HepG2 (cell line): ENCODE results near the gene TRAF4. TPM values are rescaled to one million over a fixed set of nuclear protein-coding genes. Genes with fewer than 3 reads are reported as not detected.

Source experiments
- ATAC-seq: fragments of 200-7000 bp; cut with Tn5 transposase; 3 replicates; pipeline ENCODE4 v1.9.1; 2020; ENCODE audit warnings: mild to moderate bottlenecking, moderate library complexity
- BruUV-seq: library from RNA; stranded (reverse); fragments of 400-500 nt; replicated peaks from 2 replicates; lab custom pipeline; 2021; lab: Mats Ljungman, UMichigan
- CTCF ChIA-PET: fragments of 300-600 bp; formaldehyde crosslinking; extraction: SDS; loops from one replicate; lab custom pipeline; 2021; ENCODE audit warnings: low total read pairs, inconsistent platforms, low intra/inter-chr PET ratio; lab: Yijun Ruan, JAX
- POLR2A ChIA-PET: fragments of 350-600 bp; sonication (Branson Sonifier 250); formaldehyde crosslinking; loops from one replicate; lab custom pipeline; 2020; ENCODE audit warnings: antibody characterized with exemption, inconsistent platforms; lab: Yijun Ruan, JAX
- DNase-seq: peaks from one replicate; pipeline ENCODE4 v3.0.0-alpha.2; 2015; ENCODE audit warnings: low spot score
- FAIRE-seq: peaks from 3 replicates; lab custom pipeline; 2011; peaks lifted over from hg19 to GRCh38; lab: Jason Lieb, UNC
- H2AFZ ChIP-seq: one replicate; pipeline ENCODE4 v1.6.1; 2011; ENCODE audit warnings: low read length, inconsistent platforms
- H3K27ac ChIP-seq: fragments of 300-600 bp; 3 replicates; pipeline ENCODE4 v1.8.0; 2011; ENCODE audit warnings: mixed run types, mild to moderate bottlenecking, mixed read lengths, low read length, inconsistent platforms; ENCODE audit not compliant: insufficient read depth; ENCODE audit errors: extremely low read length
- H3K27me3 ChIP-seq, 2 experiments: fragments of 200-600 bp in 1 of 2; 2 replicates in 1 of 2; 3 replicates in 1 of 2; pipeline versions ENCODE4 v1.6.0 to v1.8.0; 2011; ENCODE audit warnings: low read length in 2 of 2, mild to moderate bottlenecking in 2 of 2, moderate library complexity in 2 of 2, inconsistent platforms in 1 of 2; ENCODE audit not compliant: insufficient read depth in 2 of 2, control insufficient read depth in 1 of 2
- H3K36me3 ChIP-seq, 2 experiments: fragments of 200-600 bp in 1 of 2; replicated peaks in 1 of 2; 2 replicates in 1 of 2; 3 replicates in 1 of 2; pipeline versions ENCODE4 v1.5.1 to v1.8.0; 2011; ENCODE audit warnings: low read length in 2 of 2, inconsistent platforms in 1 of 2; ENCODE audit not compliant: insufficient read depth in 2 of 2, control insufficient read depth in 1 of 2
- H3K4me1 ChIP-seq: 2 replicates; pipeline ENCODE4 v1.5.1; 2012; ENCODE audit warnings: low read length, inconsistent platforms; ENCODE audit not compliant: insufficient read depth
- H3K4me2 ChIP-seq: 2 replicates; pipeline ENCODE4 v1.6.0; 2011; ENCODE audit warnings: low read depth, low read length, inconsistent platforms
- H3K4me3 ChIP-seq, 3 experiments: fragments of 200-600 bp in 1 of 3; sonication (generic), shearing (Covaris generic) in 1 of 3; replicated peaks in 1 of 3; 2 replicates each; pipeline ENCODE4 v1.5.1; 2011 to 2016; ENCODE audit warnings: low read length in 3 of 3, inconsistent platforms in 2 of 3, low read depth in 2 of 3, mild to moderate bottlenecking in 2 of 3, control low read depth in 1 of 3, mixed read lengths in 1 of 3; ENCODE audit not compliant: insufficient read depth in 1 of 3
- H3K79me2 ChIP-seq: one replicate; pipeline ENCODE4 v1.6.1; 2011; ENCODE audit warnings: low read length, inconsistent platforms; ENCODE audit not compliant: insufficient read depth
- H3K9ac ChIP-seq: 2 replicates; pipeline ENCODE4 v1.6.0; 2011; ENCODE audit warnings: mild to moderate bottlenecking, low read depth, low read length, inconsistent platforms; ENCODE audit not compliant: insufficient read depth
- H3K9me3 ChIP-seq: 2 replicates; pipeline ENCODE4 v1.5.1; 2012; ENCODE audit warnings: mild to moderate bottlenecking, low read length
- H4K20me1 ChIP-seq: 2 replicates; pipeline ENCODE4 v1.6.0; 2011; ENCODE audit warnings: inconsistent platforms, mild to moderate bottlenecking, low read length, moderate library complexity; ENCODE audit not compliant: insufficient read depth
- ARNT ChIP-seq: fragments of 450-650 bp; IDR thresholded peaks from 2 replicates; pipeline ENCODE4 v1.6.1; 2017
- E2F2 ChIP-seq: sonication (generic); formaldehyde crosslinking; IDR thresholded peaks from 2 replicates; pipeline ENCODE4 v1.4.0; 2020; ENCODE audit warnings: missing genetic modification reagents, borderline replicate concordance
- ERF ChIP-seq: IDR thresholded peaks from 2 replicates; pipeline ENCODE4 v1.6.1; 2018; ENCODE audit warnings: missing biosample characterization, missing genetic modification reagents
- ESRRA ChIP-seq: sonication (generic); formaldehyde crosslinking; IDR thresholded peaks from 2 replicates; pipeline ENCODE4 v1.5.1; 2020; ENCODE audit warnings: mild to moderate bottlenecking, low read depth, missing genetic modification reagents
- JUNB ChIP-seq: sonication (generic); formaldehyde crosslinking; IDR thresholded peaks from 2 replicates; pipeline ENCODE4 v1.8.0; 2022; ENCODE audit warnings: missing genetic modification reagents, mild to moderate bottlenecking, borderline replicate concordance
- SETDB1 ChIP-seq: sonication (generic); formaldehyde crosslinking; IDR thresholded peaks from 2 replicates; pipeline ENCODE4 v1.5.1; 2020; ENCODE audit warnings: missing genetic modification reagents, mild to moderate bottlenecking, borderline replicate concordance
- ZBTB43 ChIP-seq: sonication (generic); formaldehyde crosslinking; conservative IDR thresholded peaks from 2 replicates; pipeline ENCODE4 v1.4.0; 2020; ENCODE audit warnings: missing genetic modification reagents
- ZNF747 ChIP-seq: sonication (generic); formaldehyde crosslinking; IDR thresholded peaks from 2 replicates; pipeline ENCODE4 v1.8.1; 2023; ENCODE audit warnings: missing genetic modification reagents, mild to moderate bottlenecking, borderline replicate concordance
- ZSCAN31 ChIP-seq: sonication (generic); formaldehyde crosslinking; IDR thresholded peaks from 2 replicates; pipeline ENCODE4 v1.5.0; 2020; ENCODE audit warnings: low read depth, mild to moderate bottlenecking, missing genetic modification reagents
- ZZZ3 ChIP-seq: sonication (generic); formaldehyde crosslinking; IDR thresholded peaks from 2 replicates; pipeline ENCODE4 v1.4.0; 2020; ENCODE audit warnings: missing genetic modification reagents, mild to moderate bottlenecking, borderline replicate concordance
- WGBS: methylation state at CpG from one replicate; pipeline ENCODE4 v1.1.6; 2017; ENCODE audit warnings: low lambda C conversion rate; 5-methylcytosine and 5-hydroxymethylcytosine counted together
- in situ Hi-C: cut with HindIII; loops from 2 replicates; pipeline ENCODE4 v1.10.0; 2017; ENCODE audit warnings: low pct_unique_long_range_greater_than_20kb; ENCODE audit not compliant: extremely low pct_ligation_motif_present
- intact Hi-C: fragments of 100-400 bp; cut with micrococcal nuclease; formaldehyde crosslinking; loops from one replicate; pipeline ENCODE4 v1.10.0; 2022; ENCODE audit not compliant: unreplicated experiment
- polyA plus RNA-seq, 8 experiments: library from polyadenylated mRNA; depleted of rRNA in 3 of 8; stranded (reverse) in 7 of 8; unstranded in 1 of 8; fragments of >200 nt; fragmentation: Illumina TruSeq in 4 of 8; extraction: Trizol in 4 of 8; gene quantifications; 2 replicates each; pipeline versions ENCODE4 v1.2.1 to v1.2.3, GENCODE V29; 2011 to 2016; ENCODE audit warnings: low read depth in 4 of 8, missing spikeins in 1 of 8, mixed read lengths in 1 of 8; ENCODE audit not compliant: insufficient read depth in 1 of 8
- total RNA-seq, 5 experiments: library from RNA; depleted of rRNA; stranded (reverse); fragments of >200 nt; fragmentation: Illumina TruSeq; extraction: Trizol; gene quantifications; 2 replicates each; pipeline ENCODE4 v1.2.3, GENCODE V29; 2016; ENCODE audit warnings: low read depth in 1 of 5

TRAF4 gene
- total and polyA plus RNA-seq, 2 of the 13 experiments (the other 11 are each of a cell fraction or from before 2014, with no cell fraction given): 86.0 to 89.9 TPM

GRCh38 chr17:28728364-28729200, 15.2 kb upstream of the TRAF4 start, which contains the start of gene NEK8 (continued):
- TF ChIP-seq ZBTB43: no peak; the same call in 1 of the 2 replicates
- no peak for TF ChIP-seq ARNT
- TF ChIP-seq JUNB (CRISPR knock-in tag): no peak

GRCh38 chr17:28729950-28730330, 13.9 kb upstream of the TRAF4 start:
- Histone ChIP-seq H3K27me3 (no peaks in the 10 kb centered on the region; a peak in 1 of 5 replicates), H3K4me1 (peaks cover 24% of the 10 kb centered on the region), H3K4me3 (no peak overlapping the region), H4K20me1 (no peaks in the 10 kb centered on the region), H3K27ac (peak overlapping the region; percentile 88), H3K79me2 (peaks cover 4% of the 10 kb centered on the region), H2AFZ (no peak overlapping the region), H3K4me2 (no peak overlapping the region), H3K9me3 (no peaks in the 10 kb centered on the region), H3K36me3 (peaks cover 0 to 8% of the 10 kb centered on the region in 2 experiments; a peak in 2 of 5 replicates), H3K9ac (no peak overlapping the region)
- ATAC-seq (no peak), FAIRE-seq (no peak), DNase-seq (no peak)
- intact Hi-C loops: no loop called here
- in situ Hi-C loops: loop anchor here (25.0 kb wide), 1 partner anchor 382 kb away; no protein-coding TSS in a partner anchor
- TF ChIP-seq ZZZ3 (CRISPR knock-in tag) (no peak), E2F2 (no peak), ESRRA (CRISPR knock-in tag) (no peak), ERF (CRISPR knock-in tag) (no peak), ZNF747 (CRISPR knock-in tag) (no peak), ZSCAN31 (no peak), SETDB1 (CRISPR knock-in tag) (no peak)
- POLR2A ChIA-PET: interaction anchor here (1.2 to 8.7 kb wide), 6 partner anchors 10 to 222 kb away, joined by 3 to 590 read pairs (median 36); partner anchors contain the start of genes PHF12, RPL23A, SDF2 and SUPT6H
- BruUV-seq: no TSS peak
- WGBS: 90% methylated on average over 11 of the region's 11 CpGs
- CTCF ChIA-PET: interaction anchor here (5.0 kb wide), 1 partner anchor 20 kb away, joined by 142 read pairs; no protein-coding TSS in a partner anchor
